Testis (tissue), 2 donors: ENCODE data around the gene BAG5.

Experiments used
- CTCF ChIP-seq, 3 experiments: fragments of 450-650 bp in 2 of 3; fragments of 200-600 bp in 1 of 3; sonication (generic) in 1 of 3; IDR thresholded peaks; one replicate each; pipeline ENCODE4 v1.5.1; 2016 to 2019; ENCODE audit warnings: antibody characterized with exemption in 3 of 3, mild to moderate bottlenecking in 2 of 3, moderate library complexity in 1 of 3
- POLR2A ChIP-seq: fragments of 450-650 bp; IDR thresholded peaks from one replicate; pipeline ENCODE4 v1.6.1; 2017; ENCODE audit warnings: antibody characterized with exemption, mild to moderate bottlenecking, moderate library complexity

- TF ChIP-seq CTCF (IDR thresholded peaks at IDR 0.05): no peak
- no peak for TF ChIP-seq POLR2A
Observed at GRCh38 chr14:103543140-103543539, 19.3 kb downstream of the BAG5 start.
